ENCODE results near the gene PAX2. TPM values are rescaled to one million over a fixed set of nuclear protein-coding genes. Genes with fewer than 3 reads are reported as not detected.

PAX2 gene
- total and polyA plus RNA-seq, 2 of the 13 experiments (the other 11 are each of a cell fraction or from before 2014, with no cell fraction given) = not detected

DNA sequence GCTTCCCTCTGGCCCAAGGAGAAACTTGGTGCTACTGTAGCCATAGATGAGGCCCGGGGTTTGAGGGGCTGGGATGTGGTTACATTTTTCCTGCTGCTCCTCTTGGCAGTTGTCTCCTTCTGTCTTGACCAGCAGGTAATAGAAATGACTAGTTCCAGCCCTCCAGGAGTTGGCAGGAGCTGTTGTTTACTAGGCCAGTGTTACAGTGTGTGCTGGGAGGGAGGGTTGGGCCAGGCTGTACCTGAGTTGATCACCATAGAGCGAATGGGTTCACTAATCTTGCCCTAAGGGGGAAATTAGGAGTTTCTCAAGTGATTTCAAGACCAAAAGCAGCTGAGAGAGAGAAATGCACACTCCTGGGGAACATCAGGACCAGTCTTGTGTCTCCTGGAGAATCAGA is 34.9 kb downstream of the PAX2 start:
- Histone ChIP-seq H3K4me1 (ENCODE audit: insufficient read depth, low read length) (peaks cover 13% of the 10 kb centered on the region), H3K79me2 (ENCODE audit: insufficient read depth, low read length) (no peaks in the 10 kb centered on the region), H3K36me3 (replicated peaks in 1 of 2; ENCODE audit: control insufficient read depth in 1 of 2, insufficient read depth in 2 of 2, low read length in 2 of 2) (no peaks in the 10 kb centered on the region), H4K20me1 (ENCODE audit: insufficient read depth, low read length) (no peaks in the 10 kb centered on the region), H3K4me2 (ENCODE audit: low read depth, low read length) (no peak overlapping the region), H3K4me3 (replicated peaks in 1 of 3; ENCODE audit: insufficient read depth in 1 of 3, low read depth in 2 of 3, low read length in 3 of 3) (no peak overlapping the region), H2AFZ (ENCODE audit: low read length) (no peak overlapping the region), H3K27me3 (ENCODE audit: control insufficient read depth in 1 of 2, insufficient read depth in 2 of 2, low read length in 2 of 2) (peaks cover 0 to 62% of the 10 kb centered on the region in 2 experiments; a peak in 4 of 5 replicates), H3K9me3 (ENCODE audit: low read length) (no peaks in the 10 kb centered on the region), H3K9ac (ENCODE audit: insufficient read depth, low read depth, low read length) (no peak overlapping the region), H3K27ac (ENCODE audit: extremely low read length, insufficient read depth, low read length) (no peak overlapping the region)
- no peak for TF ChIP-seq ZNF337 (CRISPR knock-in tag; IDR thresholded peaks at IDR 0.05; ENCODE audit: borderline replicate concordance, low read depth)
- TF ChIP-seq, protein P1, sequence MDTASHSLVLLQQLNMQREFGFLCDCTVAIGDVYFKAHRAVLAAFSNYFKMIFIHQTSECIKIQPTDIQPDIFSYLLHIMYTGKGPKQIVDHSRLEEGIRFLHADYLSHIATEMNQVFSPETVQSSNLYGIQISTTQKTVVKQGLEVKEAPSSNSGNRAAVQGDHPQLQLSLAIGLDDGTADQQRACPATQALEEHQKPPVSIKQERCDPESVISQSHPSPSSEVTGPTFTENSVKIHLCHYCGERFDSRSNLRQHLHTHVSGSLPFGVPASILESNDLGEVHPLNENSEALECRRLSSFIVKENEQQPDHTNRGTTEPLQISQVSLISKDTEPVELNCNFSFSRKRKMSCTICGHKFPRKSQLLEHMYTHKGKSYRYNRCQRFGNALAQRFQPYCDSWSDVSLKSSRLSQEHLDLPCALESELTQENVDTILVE (CRISPR knock-in tag; IDR thresholded peaks at IDR 0.05) = no peak
- ATAC-seq (no peak), DNase-seq (ENCODE audit: low spot score) (no peak), FAIRE-seq (no peak)
- in situ Hi-C loops (cut with HindIII; ENCODE audit: extremely low pct_ligation_motif_present, low pct_unique_long_range_greater_than_20kb) (no loop called here), intact Hi-C loops (cut with micrococcal nuclease; ENCODE audit: unreplicated experiment) (no loop called here)
- ChIA-PET POLR2A (no interaction called here), CTCF (ENCODE audit: low intra/inter-chr PET ratio, low total read pairs) (no interaction called here)
- no TSS peak for BruUV-seq (replicated peaks)
- 0% methylated on average over 2 of the region's 2 CpGs for WGBS (ENCODE audit: low lambda C conversion rate)

DNA sequence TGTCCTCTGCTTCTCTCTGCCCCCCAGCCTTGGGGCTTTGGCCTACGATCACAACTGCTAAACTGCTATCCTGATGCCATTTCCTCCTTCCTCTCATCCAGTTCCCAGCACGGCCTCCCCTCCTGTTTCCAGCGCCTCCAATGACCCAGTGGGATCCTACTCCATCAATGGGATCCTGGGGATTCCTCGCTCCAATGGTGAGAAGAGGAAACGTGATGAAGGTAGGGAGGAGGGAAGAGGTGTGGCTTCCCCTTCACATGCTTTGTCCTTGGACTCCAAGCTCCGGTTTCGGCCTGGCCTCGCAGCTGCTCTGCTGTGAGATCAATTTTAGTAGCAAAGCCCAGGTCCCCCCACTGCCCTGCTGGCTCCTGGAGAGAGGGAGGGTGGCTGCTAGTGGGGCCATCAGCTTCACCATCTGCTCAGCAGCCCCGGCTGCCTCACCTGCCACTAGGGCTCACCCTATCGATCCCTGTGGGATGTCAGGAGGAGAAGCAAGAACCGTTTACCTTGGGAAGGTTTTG is 35.8 kb downstream of the PAX2 start:
- intact Hi-C loops (cut with micrococcal nuclease; ENCODE audit: unreplicated experiment) (no loop called here), in situ Hi-C loops (cut with HindIII; ENCODE audit: extremely low pct_ligation_motif_present, low pct_unique_long_range_greater_than_20kb) (no loop called here)
- no peaks in the 10 kb centered on the region for H3K79me2 ChIP-seq (ENCODE audit: insufficient read depth, low read length)
- DNase-seq (ENCODE audit: low spot score) (no peak), ATAC-seq (no peak), FAIRE-seq (no peak)
- no peak overlapping the region for H3K9ac ChIP-seq (ENCODE audit: insufficient read depth, low read depth, low read length)
- H3K4me1 ChIP-seq (ENCODE audit: insufficient read depth, low read length) = peaks cover 13% of the 10 kb centered on the region
- H3K4me3 ChIP-seq (replicated peaks in 1 of 3; ENCODE audit: insufficient read depth in 1 of 3, low read depth in 2 of 3, low read length in 3 of 3) = no peak overlapping the region
- ChIA-PET POLR2A (no interaction called here), CTCF (ENCODE audit: low intra/inter-chr PET ratio, low total read pairs) (no interaction called here)
- no peaks in the 10 kb centered on the region for H3K9me3 ChIP-seq (ENCODE audit: low read length)
- 5% methylated on average over 11 of the region's 11 CpGs for WGBS (ENCODE audit: low lambda C conversion rate)
- no peaks in the 10 kb centered on the region for H3K36me3 ChIP-seq (replicated peaks in 1 of 2; ENCODE audit: control insufficient read depth in 1 of 2, insufficient read depth in 2 of 2, low read length in 2 of 2)
- H3K27me3 ChIP-seq (ENCODE audit: control insufficient read depth in 1 of 2, insufficient read depth in 2 of 2, low read length in 2 of 2) = peaks cover 0 to 55% of the 10 kb centered on the region in 2 experiments; a peak in 4 of 5 replicates
- H3K4me2 ChIP-seq (ENCODE audit: low read depth, low read length) = no peak overlapping the region
- BruUV-seq (replicated peaks) = no TSS peak
- no peaks in the 10 kb centered on the region for H4K20me1 ChIP-seq (ENCODE audit: insufficient read depth, low read length)
- H2AFZ ChIP-seq (ENCODE audit: low read length) = no peak overlapping the region
- no peak overlapping the region for H3K27ac ChIP-seq (ENCODE audit: extremely low read length, insufficient read depth, low read length)
- TF ChIP-seq ZNF326 (CRISPR knock-in tag; IDR thresholded peaks at IDR 0.05; ENCODE audit: borderline replicate concordance) = no peak
- TF ChIP-seq, protein P2, sequence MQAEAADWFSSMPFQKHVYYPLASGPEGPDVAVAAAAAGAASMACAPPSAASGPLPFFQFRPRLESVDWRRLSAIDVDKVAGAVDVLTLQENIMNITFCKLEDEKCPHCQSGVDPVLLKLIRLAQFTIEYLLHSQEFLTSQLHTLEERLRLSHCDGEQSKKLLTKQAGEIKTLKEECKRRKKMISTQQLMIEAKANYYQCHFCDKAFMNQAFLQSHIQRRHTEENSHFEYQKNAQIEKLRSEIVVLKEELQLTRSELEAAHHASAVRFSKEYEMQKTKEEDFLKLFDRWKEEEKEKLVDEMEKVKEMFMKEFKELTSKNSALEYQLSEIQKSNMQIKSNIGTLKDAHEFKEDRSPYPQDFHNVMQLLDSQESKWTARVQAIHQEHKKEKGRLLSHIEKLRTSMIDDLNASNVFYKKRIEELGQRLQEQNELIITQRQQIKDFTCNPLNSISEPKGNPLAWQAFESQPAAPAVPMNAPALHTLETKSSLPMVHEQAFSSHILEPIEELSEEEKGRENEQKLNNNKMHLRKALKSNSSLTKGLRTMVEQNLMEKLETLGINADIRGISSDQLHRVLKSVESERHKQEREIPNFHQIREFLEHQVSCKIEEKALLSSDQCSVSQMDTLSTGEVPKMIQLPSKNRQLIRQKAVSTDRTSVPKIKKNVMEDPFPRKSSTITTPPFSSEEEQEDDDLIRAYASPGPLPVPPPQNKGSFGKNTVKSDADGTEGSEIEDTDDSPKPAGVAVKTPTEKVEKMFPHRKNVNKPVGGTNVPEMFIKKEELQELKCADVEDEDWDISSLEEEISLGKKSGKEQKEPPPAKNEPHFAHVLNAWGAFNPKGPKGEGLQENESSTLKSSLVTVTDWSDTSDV (CRISPR knock-in tag; IDR thresholded peaks at IDR 0.05) = no peak
- TF ChIP-seq, protein P3, sequence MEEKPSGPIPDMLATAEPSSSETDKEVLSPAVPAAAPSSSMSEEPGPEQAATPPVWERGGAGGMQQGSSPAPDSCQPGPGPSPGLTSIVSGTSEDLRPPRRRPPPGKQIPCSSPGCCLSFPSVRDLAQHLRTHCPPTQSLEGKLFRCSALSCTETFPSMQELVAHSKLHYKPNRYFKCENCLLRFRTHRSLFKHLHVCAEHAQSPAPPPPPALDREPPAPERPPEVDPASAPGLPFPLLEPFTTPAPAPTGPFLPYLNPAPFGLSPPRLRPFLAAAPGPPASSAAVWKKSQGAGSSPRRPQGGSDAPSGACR (CRISPR knock-in tag; IDR thresholded peaks at IDR 0.05) = no peak
- TF ChIP-seq ZNF20 (CRISPR knock-in tag; IDR thresholded peaks at IDR 0.05) = no peak

Data from HepG2 (cell line).